SK-N-SH treated with all-trans-retinoic acid at 6 μM for 48 hours (cell line): Measurements from ENCODE around the gene DDX24.

ENCODE experiments used
- ESRRG ChIP-seq: fragments of 250-450 bp; sonication (Bioruptor Pico); IDR thresholded peaks from 2 replicates; pipeline ENCODE4 v1.6.1; 2021; ENCODE audit warnings: mild to moderate bottlenecking
- OSR1 ChIP-seq: fragments of 250-450 bp; sonication (Bioruptor Pico); IDR thresholded peaks from 2 replicates; pipeline ENCODE4 v1.8.0; 2022; ENCODE audit warnings: moderate library complexity, mild to moderate bottlenecking, inconsistent platforms
- PATZ1 ChIP-seq: fragments of 250-450 bp; sonication (Bioruptor Pico); IDR thresholded peaks from 2 replicates; pipeline ENCODE4 v1.8.0; 2020; ENCODE audit warnings: mild to moderate bottlenecking, moderate library complexity, borderline replicate concordance
- POU6F1 ChIP-seq: fragments of 250-450 bp; sonication (Bioruptor Pico); IDR thresholded peaks from 2 replicates; pipeline ENCODE4 v1.8.0; 2021; ENCODE audit warnings: low read depth, mild to moderate bottlenecking, moderate library complexity, borderline replicate concordance
- ZFP30 ChIP-seq: fragments of 450-650 bp; formaldehyde crosslinking; IDR thresholded peaks from 2 replicates; pipeline ENCODE4 v1.5.0; 2022; ENCODE audit warnings: mild to moderate bottlenecking, moderate library complexity

GRCh38 chr14:94000267-94000666, 80.7 kb downstream of the DDX24 start:
- TF ChIP-seq ESRRG (CRISPR knock-in tag) (no peak), OSR1 (no peak), PATZ1 (CRISPR knock-in tag) (no peak), ZFP30 (CRISPR knock-in tag) (no peak), POU6F1 (CRISPR knock-in tag) (no peak)
